GM18907 (cell line): ENCODE data around the gene RABIF.

Experiments used
- ATAC-seq: cut with Tn5 transposase; IDR thresholded peaks from one replicate; pipeline ENCODE4 v1.9.1; 2021; ENCODE audit warnings: mild to moderate bottlenecking, moderate library complexity; ENCODE audit not compliant: unreplicated experiment

Gene RABIF

DNA sequence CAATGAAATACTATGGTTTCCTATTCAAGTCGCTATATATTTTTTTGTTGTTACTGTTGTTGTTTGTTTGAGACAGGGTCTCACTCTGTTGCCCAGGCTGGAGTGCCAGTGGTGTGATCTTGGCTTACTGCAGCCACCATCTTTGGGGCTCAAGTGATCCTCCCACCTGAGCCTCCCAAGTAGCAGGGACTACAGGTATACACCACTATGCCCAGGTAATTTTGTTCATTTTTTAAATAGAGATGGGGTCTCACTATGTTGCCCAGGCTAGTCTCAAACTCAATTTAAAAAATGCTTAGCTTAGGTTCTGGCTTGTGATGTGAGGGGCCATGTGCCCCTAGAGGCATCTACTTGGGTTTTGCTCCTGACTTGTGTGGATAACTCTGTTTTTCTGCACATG, 9.8 kb downstream of the RABIF start:
- no peak for ATAC-seq

DNA sequence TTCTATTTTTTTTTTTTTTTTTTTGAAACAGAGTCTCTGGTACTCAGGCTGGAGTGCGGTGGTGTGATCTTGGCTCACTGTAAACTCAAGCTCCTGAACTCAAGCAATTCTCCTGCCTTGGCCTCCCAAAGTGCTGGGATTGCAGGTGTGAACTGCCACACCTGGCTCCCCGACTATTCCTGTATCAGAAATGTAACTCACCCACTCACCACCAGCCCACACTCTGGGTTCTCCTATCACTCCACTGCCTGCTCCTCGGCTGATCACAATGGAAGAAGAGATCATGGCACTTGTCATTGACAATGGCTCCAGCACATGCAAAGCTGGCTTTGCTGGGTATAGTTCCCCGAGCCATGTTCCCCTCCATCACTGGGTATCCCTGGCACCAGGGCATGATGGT, 15.9 kb downstream of the RABIF start:
- no peak for ATAC-seq

DNA sequence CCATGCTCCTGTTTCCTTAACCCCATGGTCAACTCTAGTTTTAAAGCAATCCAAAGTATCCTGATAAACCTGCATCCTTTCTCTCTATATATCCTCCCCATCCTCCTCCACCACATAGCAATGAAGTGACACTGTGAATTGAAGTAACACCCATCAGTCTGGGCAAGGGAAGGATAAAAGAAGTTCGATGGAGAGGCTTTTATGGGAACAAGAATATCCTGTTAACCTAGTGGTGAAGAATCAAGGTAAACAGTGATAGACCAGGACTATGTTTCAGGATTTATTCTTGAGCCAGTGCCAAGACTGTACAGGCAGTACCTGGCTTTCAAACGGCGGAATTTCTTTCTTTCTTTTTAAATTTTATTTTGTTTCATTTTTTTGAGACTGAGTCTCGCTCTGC, 17.6 kb downstream of the RABIF start:
- ATAC-seq, result no peak

DNA sequence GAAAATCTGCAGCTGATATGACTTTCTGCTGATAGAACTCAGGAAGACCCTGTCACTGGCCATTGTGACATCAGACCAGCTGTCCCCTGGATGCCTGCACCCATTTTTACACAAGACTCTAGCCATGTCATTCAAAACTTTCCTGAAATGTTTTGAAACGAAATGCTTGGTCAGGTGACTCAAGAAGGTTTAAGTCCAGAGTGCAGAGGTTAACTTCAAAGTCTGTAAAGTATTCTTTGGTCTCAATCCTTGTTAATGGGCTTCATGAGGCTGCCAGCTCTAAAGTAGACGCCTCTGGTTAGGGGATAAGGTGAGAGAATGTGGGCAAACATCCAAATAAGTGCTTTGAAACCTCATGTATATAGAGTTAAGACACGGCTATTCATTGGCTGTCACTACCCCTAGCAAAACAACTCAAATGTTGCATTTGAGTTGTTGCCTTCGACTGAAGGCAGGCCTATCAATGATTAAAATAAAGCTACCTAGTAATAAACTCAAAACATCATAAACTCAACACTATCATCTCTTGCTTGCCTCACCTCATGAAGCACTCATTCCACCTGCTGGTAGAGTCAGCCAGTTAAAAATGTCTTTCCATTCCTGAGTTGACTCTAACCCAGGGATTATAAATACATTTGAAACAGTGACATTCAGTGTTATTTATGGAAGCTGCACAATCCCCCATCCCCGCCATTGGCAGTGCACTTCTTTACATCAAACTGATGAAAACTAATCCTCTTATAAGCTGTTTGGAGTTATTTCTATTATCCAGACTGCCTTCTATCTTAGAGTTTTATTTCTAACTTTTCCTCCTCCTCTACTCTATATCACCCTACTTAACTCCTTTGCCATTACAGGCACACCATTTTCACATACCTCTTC, 26.0 kb downstream of the RABIF start:
- no peak for ATAC-seq

DNA sequence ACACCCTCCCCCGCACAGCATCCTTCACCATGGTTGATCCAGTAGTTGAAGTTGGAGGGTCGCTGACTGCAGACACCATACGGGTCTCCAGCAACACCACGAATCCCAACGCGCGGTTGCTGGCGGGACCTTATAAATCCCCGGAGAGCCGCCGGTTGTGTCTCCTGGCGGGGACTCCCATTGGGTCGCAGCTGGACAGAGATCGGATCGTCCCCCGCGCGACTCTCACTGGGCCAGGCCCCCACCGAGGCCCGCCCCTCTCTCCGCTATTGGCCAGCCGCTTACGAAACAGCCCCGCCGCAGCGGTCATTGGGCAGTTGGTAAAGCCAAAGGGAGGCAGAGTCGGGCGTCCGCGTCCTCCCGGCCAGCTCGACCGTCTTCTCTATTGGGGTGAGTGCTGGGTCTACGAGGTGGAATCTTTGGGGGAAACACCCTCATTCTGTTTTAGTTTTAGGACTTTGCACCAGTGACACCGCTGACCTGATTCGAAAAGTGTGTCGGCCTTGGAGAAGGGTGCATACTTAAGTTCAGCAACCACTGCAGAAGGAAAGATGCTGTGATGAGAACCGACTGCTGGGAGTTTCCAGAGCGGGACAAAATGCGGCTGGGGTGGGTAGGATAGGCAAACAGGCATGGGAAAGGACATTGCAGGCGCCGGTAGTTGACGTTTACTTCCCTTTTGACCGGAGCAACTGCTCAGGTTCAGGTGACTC, 27.4 kb downstream of the RABIF start:
- peak; percentile 73 for ATAC-seq

DNA sequence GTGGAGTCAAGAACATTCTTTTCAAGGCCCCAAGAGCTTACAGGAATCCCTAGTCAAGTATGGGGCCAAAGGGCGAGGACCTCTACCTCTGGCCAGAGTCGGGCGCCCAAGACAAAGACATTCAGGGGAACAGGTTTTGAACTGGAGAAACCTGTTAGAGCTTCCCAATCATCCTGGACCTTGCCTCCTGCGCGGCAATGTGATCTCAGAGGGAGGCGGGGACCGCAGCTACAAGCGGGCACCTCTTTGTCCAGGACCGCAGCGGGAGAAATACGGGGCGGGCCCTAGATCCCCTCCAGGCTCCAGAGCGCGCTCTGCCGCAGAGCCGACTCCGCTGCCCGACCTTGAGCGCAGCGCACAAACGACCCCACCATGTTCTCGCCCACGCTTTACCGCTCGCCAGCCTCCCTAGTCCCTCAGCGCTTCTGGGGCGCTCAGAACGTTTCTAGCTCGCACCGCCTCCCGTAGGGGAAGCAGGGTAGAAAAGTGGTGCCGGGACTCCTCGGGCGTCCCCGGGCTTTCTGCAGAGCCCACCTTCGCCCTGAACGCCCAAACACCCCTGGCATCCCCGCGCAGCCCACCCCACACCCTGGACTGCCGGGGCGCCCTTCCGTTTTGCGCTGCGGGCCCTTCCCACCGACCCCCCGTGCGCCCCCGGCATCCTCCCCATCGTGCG, 28.1 kb downstream of the RABIF start:
- peak; percentile 22 for ATAC-seq

DNA sequence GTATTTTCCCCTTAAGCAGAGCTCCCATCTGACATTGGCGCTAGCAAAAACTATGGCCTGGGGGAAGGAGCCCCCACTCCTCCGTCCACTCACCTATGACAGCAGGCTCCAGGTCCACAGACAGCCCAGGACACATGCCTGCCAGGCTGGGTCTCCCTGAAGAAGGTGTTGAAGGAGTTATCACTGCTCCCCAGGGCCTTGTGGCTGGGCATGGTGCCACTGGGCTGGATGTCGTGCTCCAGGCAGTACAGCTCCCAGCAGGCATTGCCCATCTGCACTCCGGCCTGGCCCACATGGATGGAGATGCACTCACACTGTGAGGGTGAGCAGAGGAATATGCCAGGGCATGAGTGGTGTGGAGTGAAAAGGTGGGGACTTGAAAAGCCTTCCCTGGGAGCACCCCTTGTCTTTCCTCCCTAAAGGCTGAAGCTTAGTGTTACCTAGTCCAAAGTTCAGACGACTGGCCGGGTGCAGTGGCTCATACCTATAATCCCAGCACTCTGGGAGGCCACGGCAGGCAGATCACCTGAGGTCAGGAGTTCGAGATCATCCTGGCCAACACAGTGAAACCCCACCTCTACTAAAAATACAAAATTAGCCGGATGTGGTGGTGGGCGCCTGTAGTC, 30.0 kb downstream of the RABIF start:
- ATAC-seq, result no peak

DNA sequence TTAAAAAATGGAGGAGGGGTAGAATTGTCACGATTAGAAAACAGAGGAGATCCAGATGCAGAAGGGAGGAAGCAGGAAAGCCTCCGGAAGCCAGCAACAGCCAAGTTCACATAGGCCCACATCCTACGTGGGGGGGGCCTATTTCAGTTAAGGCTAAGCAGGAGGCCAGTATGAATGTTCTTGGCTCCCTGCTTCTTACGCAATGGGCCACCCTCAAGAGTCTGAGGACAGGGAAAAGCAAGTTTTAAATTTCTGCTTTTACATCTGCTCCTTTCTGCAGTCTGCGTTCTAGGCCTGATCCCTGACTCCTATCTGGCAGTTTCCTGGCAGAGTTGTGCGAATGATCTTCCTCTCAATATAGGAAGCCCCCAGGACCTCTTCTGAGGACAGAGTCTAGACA, 30.6 kb downstream of the RABIF start:
- ATAC-seq, result no peak

DNA sequence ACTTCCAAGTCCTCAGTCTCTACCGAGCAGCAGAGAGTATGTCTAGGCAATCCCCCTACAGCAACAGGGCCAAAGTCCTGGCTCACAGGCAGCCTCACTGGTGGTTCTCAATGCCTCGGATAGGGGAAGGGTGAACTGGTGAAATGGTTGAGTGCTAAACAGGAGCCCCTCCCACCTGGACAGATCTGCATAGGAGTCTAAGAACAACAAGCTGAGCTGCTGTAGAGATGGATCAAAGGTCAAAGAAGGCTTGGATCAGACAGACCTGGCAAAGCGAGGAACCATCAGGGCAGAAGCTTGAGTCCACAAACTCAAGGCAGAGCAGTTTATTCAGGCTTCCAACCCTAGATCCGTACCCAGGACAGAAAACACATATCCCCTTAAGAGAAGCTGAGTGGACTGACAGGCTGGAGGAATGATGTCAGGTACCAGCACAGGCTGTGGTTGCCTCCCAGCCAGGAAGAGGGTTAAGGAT, 31.8 kb downstream of the RABIF start:
- no peak for ATAC-seq

DNA sequence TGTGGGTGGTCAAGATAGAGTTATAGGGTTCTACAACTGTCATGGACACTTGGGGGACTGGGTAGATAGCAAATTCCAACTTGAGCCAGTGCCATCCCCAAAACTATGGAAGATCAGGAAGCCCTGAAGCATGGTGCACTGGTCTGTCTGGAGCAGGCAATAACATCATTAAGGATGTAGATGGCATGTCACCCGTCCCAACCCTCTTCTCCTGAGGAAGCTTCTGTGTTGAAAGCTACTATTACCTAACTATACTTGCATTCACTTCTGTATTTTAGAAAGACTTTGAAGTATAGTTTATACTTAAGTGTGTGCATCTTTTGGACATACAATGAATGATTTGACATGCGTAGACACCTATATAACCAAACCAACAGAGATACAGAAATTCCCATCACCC, 32.9 kb downstream of the RABIF start:
- no peak for ATAC-seq

DNA sequence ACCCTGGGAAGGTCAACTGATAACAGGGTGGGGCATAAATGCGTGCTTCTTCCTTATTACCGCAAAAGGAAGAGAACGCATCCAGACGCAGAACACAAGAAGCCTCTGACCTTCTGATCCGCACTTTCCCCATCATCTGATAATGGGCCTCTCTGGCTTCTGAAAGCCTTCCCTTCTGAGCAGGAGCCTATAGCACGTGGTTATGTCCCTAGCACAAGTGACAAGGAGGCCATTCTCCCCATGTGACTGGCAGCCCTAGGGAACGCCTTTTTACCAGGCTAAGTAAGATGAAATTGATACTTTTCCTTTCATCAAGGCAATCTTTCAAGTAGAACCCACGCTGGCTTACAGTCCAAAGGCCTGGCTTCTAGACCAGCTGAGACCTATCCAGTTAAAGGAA, 34.2 kb downstream of the RABIF start:
- ATAC-seq, result no peak

DNA sequence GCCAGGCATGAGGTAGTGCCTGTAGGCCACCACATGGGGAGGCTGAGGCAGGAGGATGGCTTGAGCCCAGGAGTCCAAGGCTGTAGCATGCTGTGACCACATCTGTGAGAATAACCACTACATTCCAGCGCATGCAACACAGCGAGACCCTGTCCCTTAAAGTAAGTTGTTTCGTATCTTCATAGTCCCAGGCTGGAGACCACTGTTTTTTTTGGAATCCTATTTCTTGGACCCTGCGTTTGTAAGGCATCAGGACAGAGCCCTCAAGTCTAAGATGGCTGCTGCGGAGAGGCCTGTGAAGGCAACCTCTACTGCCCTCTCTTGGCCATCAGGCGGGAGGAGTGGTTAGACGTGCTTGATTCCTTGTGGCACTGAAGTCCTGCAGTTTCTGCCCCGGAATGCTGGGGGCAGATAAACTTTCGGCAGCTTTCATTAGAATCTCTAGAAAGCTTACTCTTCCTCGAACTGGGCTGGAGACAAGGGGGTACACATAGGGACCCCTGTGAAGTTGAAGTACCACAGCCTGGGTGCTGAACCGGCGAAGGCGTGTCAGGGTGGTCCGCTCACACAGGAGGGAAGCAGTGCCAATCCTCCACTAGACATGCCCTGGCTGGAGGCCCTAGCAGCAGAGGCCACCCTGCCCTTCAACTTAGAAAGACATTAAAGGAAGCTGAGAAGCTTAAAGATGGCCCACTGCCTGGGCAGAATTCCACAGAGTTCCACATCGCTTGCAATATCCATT, 36.6 kb downstream of the RABIF start:
- ATAC-seq, result no peak

DNA sequence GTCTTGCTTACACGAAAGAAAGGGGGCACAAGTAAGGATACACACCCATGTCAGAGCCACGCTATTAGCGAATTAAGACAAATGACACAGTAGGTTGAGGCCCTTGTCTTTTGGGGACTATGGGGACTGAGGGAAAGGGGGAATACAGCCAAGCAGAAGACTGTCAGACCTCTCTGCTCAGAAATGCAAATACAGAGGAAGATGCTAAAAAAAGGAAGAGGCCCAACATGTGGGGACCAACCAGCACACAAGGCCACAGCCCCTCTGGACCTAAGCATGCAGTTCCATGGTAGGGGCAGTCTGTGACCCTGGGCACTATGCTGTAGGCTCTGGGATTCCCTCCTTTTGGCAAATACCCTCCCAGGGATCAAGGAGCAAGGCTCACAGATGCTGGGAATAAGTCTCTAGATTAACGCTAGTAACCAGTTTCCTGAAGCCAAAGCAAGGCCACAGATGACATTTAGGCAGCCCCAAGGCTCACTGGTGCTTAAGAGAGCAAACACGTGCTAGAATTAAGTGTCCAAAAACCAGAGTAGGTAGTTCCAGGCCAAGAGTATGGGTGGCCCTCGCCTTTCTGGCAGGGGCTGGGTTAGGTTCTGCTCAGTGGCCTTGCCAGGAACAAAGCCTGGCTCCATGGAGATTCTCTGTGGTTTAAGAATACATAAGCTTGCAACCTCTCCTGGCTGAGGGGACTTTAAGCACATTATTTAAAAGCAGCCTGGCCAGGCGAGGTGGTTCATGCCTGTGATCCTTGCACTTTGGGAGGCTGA, 38.2 kb downstream of the RABIF start:
- no peak for ATAC-seq

DNA sequence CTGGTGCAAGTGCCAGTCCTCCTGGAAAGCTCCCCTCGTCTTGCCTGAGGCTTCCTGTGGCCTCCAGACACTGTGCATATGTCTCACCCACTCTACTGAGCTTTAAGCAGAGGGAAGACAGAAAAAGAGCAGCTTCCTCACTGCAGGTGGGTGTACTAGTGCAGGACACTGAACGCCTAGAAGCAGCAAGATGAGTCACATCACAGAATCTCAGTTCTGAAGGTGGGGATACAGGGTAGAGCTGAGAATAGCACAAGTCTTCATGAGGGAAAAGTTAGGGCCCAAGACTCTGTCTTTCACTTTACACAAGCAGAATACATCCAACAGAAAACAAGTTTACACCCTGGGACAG, 40.8 kb downstream of the RABIF start:
- ATAC-seq, result no peak

DNA sequence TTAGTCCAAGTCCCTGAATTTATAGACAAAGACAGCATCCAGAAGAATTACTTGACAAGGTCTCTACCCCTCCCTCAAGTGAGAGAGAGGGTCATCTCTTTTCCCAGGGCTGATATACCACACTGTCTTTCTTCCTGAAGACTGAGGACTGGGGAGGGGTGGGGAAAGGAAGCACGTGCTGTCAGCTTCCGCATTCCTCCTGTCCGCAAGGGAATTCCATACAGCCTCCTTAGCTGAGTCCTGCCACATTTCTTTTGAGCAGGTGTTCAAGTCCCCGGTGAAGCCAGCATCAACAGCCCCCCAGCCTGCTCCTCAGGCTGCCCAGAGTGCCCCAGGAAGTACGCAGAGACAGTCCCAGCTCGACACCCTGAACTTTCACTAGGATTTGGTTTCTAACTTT, 44.0 kb downstream of the RABIF start:
- ATAC-seq, result no peak

DNA sequence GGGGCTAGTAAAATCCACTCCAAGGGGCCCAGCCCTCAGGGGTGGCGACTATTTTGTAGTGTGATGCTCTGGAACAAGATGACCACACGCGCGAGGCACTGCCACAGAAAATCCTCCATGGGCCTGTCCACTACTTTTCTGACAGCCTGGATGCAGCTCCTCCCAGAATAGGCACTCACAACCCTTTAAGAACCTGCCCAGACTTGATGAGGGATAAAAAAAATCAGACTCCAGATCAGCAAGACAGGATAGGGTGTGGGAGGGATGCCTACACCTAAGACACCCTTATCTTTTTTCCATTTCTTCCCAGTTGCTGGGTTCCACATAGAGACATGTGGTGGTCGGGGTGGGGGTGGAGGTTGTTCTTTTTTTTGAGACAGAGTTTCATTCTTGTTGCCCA, 44.7 kb downstream of the RABIF start:
- ATAC-seq, result no peak

DNA sequence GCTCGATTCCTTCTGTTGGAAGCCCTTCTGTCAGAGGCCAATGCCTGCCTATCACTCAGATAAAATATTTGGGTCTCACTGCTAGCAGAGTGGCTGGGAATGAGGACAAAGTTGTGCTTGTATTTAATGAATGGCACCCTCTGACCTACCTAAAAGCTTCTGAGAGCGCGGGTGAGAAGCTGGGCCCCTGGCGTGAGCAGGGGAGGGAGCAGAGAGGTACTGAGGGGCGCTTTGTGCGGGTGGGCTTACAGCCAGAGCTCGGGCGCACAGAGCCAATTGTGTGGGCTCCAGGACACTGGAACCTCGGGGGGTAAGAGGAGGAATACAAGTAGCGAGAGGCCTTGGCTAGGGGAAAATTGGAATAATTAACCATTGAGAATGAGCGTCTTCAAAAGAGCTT, 45.9 kb downstream of the RABIF start:
- no peak for ATAC-seq

DNA sequence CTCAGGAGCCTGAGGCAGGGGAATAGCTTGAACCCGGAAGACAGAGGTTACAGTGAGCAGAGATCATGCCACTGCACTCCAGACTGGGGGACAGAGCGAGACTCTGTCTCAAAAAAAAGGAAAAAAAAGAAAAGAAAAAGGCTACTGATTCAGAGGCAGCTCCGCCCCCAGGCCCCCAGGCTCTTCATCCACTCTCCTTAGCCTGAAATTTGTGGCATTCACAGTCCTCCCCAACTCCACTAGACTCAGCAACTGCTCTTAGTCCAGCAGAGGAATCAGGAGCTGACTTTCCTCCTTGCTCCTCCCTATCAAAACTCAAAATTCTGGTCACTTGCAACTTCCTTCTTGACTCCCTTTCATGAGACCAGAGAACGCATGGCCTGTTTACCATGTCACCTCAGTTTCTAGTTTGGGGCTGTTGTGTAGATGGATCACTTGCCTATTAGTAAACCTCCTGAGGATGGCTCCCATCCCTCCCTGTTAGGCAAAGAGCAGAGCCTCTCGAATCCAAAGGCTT, 51.1 kb downstream of the RABIF start:
- no peak for ATAC-seq

DNA sequence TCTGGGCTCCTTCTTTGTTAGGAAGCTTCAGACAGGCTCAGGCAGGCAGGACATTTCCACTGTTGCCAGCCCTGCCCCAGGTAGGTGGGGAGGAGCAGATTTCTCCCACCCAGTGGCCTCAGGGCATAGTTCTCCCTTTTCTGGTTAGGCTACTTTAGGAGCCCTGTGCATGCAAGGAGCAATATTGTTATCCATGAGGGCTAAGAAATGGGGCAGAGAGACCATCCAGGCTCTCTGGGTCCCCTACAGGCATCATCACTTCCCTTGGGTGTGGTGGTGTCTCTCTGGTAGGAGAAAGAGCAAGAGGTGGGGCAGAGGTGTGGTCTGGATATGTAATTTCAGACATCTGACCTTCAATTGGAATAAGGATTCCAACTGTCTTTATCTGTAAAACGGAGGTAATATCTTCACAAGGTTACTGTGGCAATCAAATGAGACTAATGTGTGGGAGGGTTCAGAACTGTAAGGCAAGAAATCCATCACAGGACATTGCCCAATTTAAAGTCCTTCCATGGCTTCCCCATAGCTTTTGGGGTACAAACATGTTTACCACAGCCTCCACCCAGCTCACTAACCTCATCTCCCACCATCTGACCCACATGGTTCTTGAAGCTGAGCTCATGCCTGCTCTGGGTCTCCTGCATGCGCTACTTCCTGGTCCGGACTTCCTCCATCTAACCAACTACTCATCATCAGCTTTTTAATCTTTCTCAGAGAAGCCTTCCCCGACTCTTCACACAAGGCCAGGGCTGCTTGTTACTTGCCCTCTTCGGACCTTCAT, 52.1 kb downstream of the RABIF start:
- no peak for ATAC-seq
